Skeletal muscle cell (primary cell): Measurements from ENCODE around the gene MLLT10.
"Not testable (repeated sequence)": the region's sequence is repeated elsewhere in the genome, so short reads cannot be mapped to it uniquely, and the experiment has no call there.

Source experiments
- DNase-seq: peaks from one replicate; pipeline ENCODE4 v3.0.0-alpha.2; 2010; ENCODE audit warnings: low read depth
- H3K4me3 ChIP-seq: 2 replicates; pipeline ENCODE4 v1.5.1; 2011; ENCODE audit warnings: low read depth, mild to moderate bottlenecking, control low read depth, low read length, moderate library complexity

Gene MLLT10

GRCh38 chr10:21707498-21707897 is 173.5 kb downstream of the MLLT10 start:
- DNase-seq = no peak
- no peak overlapping the region for H3K4me3 ChIP-seq

- H3K4me3 ChIP-seq = no peak overlapping the region
- no peak for DNase-seq
These were observed 178.9 kb downstream of the MLLT10 start for GRCh38 chr10:21712975-21713374.

DNA sequence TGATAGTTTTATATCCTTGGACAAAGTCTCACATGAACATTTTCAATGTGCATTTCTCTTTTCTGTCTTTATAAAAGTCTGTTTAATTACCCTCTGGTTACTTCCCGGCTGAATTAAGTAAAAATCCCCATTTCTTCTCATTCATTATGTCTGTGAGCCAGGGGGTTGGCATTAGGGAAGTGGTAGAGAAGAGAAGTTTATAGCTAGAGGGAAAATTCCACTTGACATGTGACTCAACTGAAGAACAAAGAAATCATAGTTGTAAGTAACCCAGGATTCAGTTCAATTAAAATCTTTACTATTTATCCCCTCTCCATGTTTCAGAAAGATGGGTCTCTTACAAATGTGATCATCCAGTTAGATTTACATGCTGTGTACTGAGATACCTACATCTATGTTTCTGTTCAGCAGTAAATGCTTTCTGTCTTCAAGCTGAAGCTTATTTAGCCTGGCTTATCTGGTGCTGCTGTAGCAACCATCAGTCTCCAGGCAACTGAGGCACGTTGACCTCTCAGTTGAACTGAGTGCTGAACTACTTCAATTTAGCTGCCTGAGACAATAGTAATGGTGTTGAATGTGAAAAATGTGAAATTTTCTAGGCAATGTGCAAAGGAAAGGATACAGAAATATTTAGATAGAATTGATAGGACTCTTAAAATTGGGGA is 181.6 kb downstream of the MLLT10 start:
- DNase-seq = no peak
- H3K4me3 ChIP-seq = no peak overlapping the region

- not testable (repeated sequence) for DNase-seq, H3K4me3 ChIP-seq
These were observed 183.5 kb downstream of the MLLT10 start for GRCh38 chr10:21717437-21718054.

GRCh38 chr10:21719502-21719901 is 185.5 kb downstream of the MLLT10 start:
- no peak overlapping the region for H3K4me3 ChIP-seq
- DNase-seq = no peak

DNA sequence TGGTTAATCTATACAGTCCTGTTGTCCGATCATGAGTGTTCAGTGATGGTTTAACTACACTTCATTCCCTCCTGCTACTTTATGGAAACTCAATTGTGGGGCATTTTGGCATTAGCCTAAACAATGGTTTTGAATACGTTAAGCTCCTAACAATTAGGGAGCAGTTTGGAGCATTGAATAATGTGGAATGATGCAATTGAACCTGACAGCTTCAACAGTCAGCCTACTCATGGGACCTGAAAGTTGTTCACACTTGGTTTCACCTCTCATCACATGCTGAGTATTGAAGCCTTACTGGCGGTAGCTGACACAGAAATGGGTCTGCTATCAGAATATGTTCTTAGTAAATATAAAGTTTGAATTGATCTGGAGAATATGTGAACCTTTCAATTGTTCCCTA is 186.1 kb downstream of the MLLT10 start:
- DNase-seq = no peak
- no peak overlapping the region for H3K4me3 ChIP-seq

DNA sequence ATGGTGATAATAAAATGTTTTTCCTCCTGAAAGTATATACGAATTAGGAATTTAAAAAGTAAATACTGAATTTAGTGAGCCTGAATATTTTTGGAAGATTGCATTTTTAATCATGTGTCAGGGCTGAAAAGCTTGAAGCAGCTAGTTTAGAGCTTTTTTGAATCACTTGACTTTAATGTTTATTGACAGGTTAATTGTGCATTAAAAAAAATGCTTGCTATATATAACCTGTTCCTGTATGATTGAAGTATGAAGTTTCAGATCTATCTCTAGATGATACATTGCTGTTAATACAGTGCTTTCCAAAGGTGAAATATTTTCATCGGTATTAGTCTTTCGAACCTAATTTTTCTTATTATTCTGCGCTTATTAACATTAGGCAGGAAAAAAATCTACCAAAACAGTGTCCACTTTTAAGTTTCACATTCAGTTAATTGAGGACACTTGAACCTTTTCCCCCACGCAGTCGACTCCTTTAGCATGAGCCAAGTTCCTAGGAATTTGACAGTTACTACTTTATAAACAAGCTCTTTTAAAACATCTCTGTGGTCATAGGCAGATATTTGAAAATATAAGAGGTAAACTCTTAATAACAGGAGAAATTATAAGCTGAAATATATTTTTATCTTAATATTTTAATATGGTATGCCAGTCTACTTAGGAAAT is 187.1 kb downstream of the MLLT10 start:
- no peak overlapping the region for H3K4me3 ChIP-seq
- no peak for DNase-seq

DNA sequence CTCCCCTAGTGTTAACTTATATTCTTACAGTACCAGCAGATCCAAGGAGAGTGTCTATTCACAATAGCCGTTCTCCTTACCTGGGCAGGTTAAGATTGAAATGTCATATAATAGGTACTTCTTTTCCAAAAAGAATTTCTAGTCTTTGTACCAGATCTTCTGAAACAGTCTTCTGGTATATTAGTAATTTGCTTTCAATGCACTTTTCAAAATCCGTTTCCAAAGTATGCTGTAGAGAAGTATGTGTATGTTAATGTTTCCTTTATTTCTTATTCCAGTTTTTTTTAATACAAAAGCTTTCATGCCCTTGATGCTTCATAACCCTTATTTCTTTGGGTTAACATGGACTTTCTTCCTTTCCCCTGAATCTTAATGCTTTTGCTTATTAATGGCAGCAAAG is 188.2 kb downstream of the MLLT10 start:
- no peak overlapping the region for H3K4me3 ChIP-seq

DNA sequence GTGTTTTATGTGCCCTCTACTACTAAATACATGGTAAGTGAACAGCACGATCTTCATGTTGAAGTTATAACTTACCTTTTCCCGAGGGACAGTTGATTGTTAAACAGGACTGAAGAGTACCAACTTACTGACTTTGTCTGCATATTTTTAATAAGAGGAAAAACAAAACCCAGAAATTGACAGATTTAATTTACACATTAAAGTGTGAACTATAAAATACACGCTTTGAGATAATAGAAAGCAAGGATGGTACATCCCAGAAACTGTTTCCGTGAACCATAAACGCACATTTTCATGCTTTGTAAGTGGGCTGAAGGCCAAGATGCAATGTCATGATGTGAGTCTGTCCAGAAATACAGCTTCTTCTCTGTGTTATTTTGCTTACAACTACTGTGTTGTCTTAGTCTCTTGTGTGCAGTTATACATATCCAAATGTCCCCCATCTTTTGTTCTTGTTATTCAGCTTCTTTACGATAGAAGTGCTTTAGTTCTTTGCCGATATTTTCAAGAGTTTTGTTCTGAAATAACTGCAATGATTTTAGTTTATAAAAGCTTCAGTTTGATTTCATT is 190.1 kb downstream of the MLLT10 start:
- no peak overlapping the region for H3K4me3 ChIP-seq

More for the DNA sequence above, 188.2 kb downstream of the MLLT10 start:
- no peak for DNase-seq

GRCh38 chr10:21724687-21725367 is 190.8 kb downstream of the MLLT10 start:
- DNase-seq = peak; percentile 99

More for the DNA sequence above, 190.1 kb downstream of the MLLT10 start:
- peak; percentile 35 for DNase-seq

GRCh38 chr10:21726601-21727225 is 192.7 kb downstream of the MLLT10 start:
- no peak overlapping the region for H3K4me3 ChIP-seq
- DNase-seq = peak; percentile 18

More at GRCh38 chr10:21724687-21725367, 190.8 kb downstream of the MLLT10 start:
- no peak overlapping the region for H3K4me3 ChIP-seq

DNA sequence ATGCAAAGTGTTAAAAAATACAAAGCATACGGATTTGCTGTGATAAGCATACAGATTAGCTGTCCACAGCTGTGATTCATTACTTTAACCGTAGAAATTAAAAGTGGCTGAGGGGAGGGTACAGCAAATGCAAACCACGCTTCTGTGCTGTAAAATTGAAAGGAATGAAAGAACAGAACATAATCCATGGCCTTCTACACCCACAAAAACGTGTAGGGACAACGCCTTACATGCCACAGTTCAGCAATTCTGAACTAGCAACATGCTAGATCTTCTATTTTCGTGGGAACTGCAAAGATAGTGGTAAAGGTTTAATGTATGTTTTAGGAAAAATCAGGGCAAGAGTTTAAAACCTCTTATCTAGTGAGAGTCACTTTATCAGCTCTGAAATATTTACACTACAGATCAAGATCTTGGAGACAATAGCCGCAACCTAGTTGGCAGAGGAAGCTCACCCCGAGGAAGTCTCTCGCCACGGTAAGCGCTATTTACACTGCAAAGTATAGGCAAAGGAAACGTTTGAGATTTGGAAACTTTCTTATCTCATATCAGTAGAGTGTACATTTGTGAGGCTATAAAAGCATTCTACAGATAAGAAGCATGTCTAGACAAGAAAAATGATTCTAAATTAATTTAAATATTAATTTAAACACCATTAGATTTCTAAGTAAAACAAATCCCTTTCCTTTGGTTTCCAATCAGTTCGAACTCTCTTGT is 193.6 kb downstream of the MLLT10 start:
- no peak for DNase-seq
- H3K4me3 ChIP-seq = no peak overlapping the region

DNA sequence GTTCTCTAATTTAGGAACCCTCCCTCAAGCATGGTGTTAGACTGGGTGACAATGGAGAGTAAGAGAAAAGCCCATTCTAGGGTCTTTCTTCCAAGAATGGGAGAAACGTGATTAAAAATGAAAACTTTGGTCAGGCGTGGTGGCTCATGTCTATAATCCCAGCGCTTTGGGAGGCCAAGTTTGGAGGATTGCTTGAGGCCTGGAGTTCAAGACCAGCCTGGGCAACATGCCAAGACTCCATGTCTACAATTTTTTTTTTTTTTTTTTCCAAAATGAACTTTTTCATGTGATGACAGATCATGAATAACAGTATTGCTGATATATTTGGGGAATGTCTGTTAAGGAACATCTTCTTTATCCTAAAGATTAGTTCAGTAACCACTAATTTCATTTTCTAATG is 194.6 kb downstream of the MLLT10 start:
- H3K4me3 ChIP-seq = no peak overlapping the region
- DNase-seq = no peak

- no peak overlapping the region for H3K4me3 ChIP-seq
- DNase-seq = peak; percentile 57
These were observed 198.2 kb downstream of the MLLT10 start for GRCh38 chr10:21732067-21732772.

DNA sequence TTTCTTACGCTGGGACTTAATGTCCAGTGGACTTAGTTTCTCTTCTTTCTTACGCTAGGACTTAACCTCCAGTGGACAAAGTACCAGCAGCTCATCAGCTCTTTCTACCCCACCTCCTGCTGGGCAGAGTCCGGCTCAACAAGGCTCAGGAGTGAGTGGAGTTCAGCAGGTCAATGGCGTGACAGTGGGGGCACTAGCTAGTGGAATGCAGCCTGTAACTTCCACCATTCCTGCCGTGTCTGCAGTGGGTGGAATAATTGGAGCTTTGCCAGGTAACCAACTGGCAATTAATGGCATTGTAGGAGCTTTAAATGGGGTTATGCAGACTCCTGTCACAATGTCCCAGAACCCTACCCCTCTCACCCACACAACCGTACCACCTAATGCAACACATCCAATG is 199.7 kb downstream of the MLLT10 start:
- no peak for DNase-seq
- H3K4me3 ChIP-seq = no peak overlapping the region

- no peak for DNase-seq
- H3K4me3 ChIP-seq = no peak overlapping the region
These were observed 203.1 kb downstream of the MLLT10 start for GRCh38 chr10:21737106-21737505.

GRCh38 chr10:21740989-21741388 is 207.0 kb downstream of the MLLT10 start:
- DNase-seq = no peak
- no peak overlapping the region for H3K4me3 ChIP-seq

- no peak for DNase-seq
These were observed 208.8 kb downstream of the MLLT10 start for GRCh38 chr10:21742740-21743412.

More at GRCh38 chr10:21742740-21743412, 208.8 kb downstream of the MLLT10 start:
- no peak overlapping the region for H3K4me3 ChIP-seq
